HG02840 (cell line): ENCODE results near the gene ARID1B.

Experiments used
- ATAC-seq: cut with Tn5 transposase; IDR thresholded peaks from one replicate; pipeline ENCODE4 v1.9.1; 2021; ENCODE audit warnings: mild to moderate bottlenecking, moderate library complexity, moderate number of reproducible peaks; ENCODE audit not compliant: unreplicated experiment, low FRiP score

The ARID1B gene

GRCh38 chr6:156790711-156791319 is 13.6 kb downstream of the ARID1B start:
- no peak for ATAC-seq

- no peak for ATAC-seq
These were observed 14.2 kb downstream of the ARID1B start for GRCh38 chr6:156791320-156791850.

GRCh38 chr6:156793200-156793599 is 16.0 kb downstream of the ARID1B start:
- no peak for ATAC-seq

- no peak for ATAC-seq
These were observed 17.6 kb downstream of the ARID1B start for GRCh38 chr6:156794546-156795354.

GRCh38 chr6:156795825-156796224 is 18.6 kb downstream of the ARID1B start:
- no peak for ATAC-seq

- ATAC-seq, result no peak
These were observed 19.4 kb downstream of the ARID1B start for GRCh38 chr6:156796627-156797026.

- ATAC-seq, result no peak
These were observed 20.9 kb downstream of the ARID1B start for GRCh38 chr6:156797901-156798735.

GRCh38 chr6:156801712-156802111 is 24.5 kb downstream of the ARID1B start:
- ATAC-seq, result no peak

GRCh38 chr6:156803353-156803752 is 26.2 kb downstream of the ARID1B start:
- ATAC-seq, result no peak

GRCh38 chr6:156804402-156804801 is 27.2 kb downstream of the ARID1B start:
- ATAC-seq, result no peak

- no peak for ATAC-seq
These were observed 29.0 kb downstream of the ARID1B start for GRCh38 chr6:156806155-156806554.

GRCh38 chr6:156807028-156807427 is 29.9 kb downstream of the ARID1B start:
- ATAC-seq, result no peak

GRCh38 chr6:156807795-156808194 is 30.6 kb downstream of the ARID1B start:
- ATAC-seq, result no peak

- ATAC-seq, result no peak
These were observed 31.1 kb downstream of the ARID1B start for GRCh38 chr6:156808287-156808686.

GRCh38 chr6:156809034-156809433 is 31.9 kb downstream of the ARID1B start:
- peak; percentile 77 for ATAC-seq

- ATAC-seq, result no peak
These were observed 32.4 kb downstream of the ARID1B start for GRCh38 chr6:156809446-156810178.

GRCh38 chr6:156814036-156814581 is 36.9 kb downstream of the ARID1B start:
- ATAC-seq, result no peak

GRCh38 chr6:156816505-156816904 is 39.3 kb downstream of the ARID1B start:
- no peak for ATAC-seq

- ATAC-seq, result no peak
These were observed 43.1 kb downstream of the ARID1B start for GRCh38 chr6:156820089-156820798.
